ENCODE data around the gene MRPS11. TPM values are rescaled to one million over a fixed set of nuclear protein-coding genes. Genes with fewer than 3 reads are reported as not detected.

MRPS11 gene
- total and polyA plus RNA-seq, 2 experiments from 2014 or later, result 24.9 to 76.6 TPM

DNA sequence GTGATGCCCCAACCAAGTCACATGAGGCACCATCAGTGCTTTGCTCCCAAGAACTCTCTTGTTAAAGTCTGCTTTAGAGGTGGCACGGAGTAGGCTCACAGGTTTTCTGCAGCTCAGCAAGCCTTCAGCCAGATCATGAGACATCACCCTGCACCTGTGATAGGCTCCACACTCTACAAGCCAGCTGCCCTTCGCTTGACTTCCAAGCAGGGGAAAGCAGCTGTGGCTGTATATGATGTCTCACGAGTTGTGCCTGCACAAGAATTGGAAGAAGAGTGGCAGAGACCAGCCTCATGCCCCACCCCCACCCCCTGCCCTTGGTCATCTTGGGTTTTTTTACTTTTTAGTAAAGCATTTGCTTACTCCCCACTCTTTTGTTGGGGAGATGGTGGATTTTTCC is 22.5 kb downstream of the MRPS11 start:
- Histone ChIP-seq H3K9me3 (ENCODE audit: low read depth) (no peaks in the 10 kb centered on the region), H3K79me2 (ENCODE audit: insufficient read depth) (no peaks in the 10 kb centered on the region), H3K9me2 (ENCODE audit: insufficient read depth) (no peaks in the 10 kb centered on the region), H3K4me2 (ENCODE audit: unreplicated experiment) (no peak overlapping the region), H3K27ac (no peak overlapping the region), H3K4me3 (no peak overlapping the region), H3F3A (ENCODE audit: insufficient read depth) (no peaks in the 10 kb centered on the region), H2AFZ (no peak overlapping the region), H3K9ac (no peak overlapping the region), H3K4me1 (ENCODE audit: insufficient read depth) (peaks cover 16% of the 10 kb centered on the region), H3K27me3 (replicated peaks; ENCODE audit: insufficient read depth) (no peaks in the 10 kb centered on the region), H4K20me1 (ENCODE audit: insufficient read depth) (no peaks in the 10 kb centered on the region), H3K36me3 (ENCODE audit: low read depth) (no peaks in the 10 kb centered on the region)
- 69 to 75% methylated on average over 3 of the region's 3 CpGs for WGBS, 2 experiments (ENCODE audit: low coverage in 1 of 2, low lambda C conversion rate in 2 of 2, missing lambda C conversion rate in 2 of 2)
- TF ChIP-seq EZH2phosphoT487 (IDR thresholded peaks at IDR 0.05; ENCODE audit: insufficient read depth, low read depth) (no peak), EZH2 (IDR thresholded peaks at IDR 0.05; ENCODE audit: insufficient read depth, poor library complexity, severe bottlenecking) (no peak)
- DNase-seq, result no peak
- in situ Hi-C loops (cut with MboI), result no loop called here

- in situ Hi-C loops (cut with MboI), result no loop called here
- H3K4me1 ChIP-seq (ENCODE audit: insufficient read depth), result peaks cover 16% of the 10 kb centered on the region
- H3K4me2 ChIP-seq (ENCODE audit: unreplicated experiment), result no peak overlapping the region
- H3K79me2 ChIP-seq (ENCODE audit: insufficient read depth), result no peaks in the 10 kb centered on the region
- no peaks in the 10 kb centered on the region for H3F3A ChIP-seq (ENCODE audit: insufficient read depth)
- TF ChIP-seq EZH2 (IDR thresholded peaks at IDR 0.05; ENCODE audit: insufficient read depth, poor library complexity, severe bottlenecking) (no peak), EZH2phosphoT487 (IDR thresholded peaks at IDR 0.05; ENCODE audit: insufficient read depth, low read depth) (no peak)
- no peak overlapping the region for H3K27ac ChIP-seq
- H3K9ac ChIP-seq, result no peak overlapping the region
- H3K4me3 ChIP-seq, result no peak overlapping the region
- no peaks in the 10 kb centered on the region for H3K9me3 ChIP-seq (ENCODE audit: low read depth)
- no peaks in the 10 kb centered on the region for H3K9me2 ChIP-seq (ENCODE audit: insufficient read depth)
- no peak overlapping the region for H2AFZ ChIP-seq
- DNase-seq, result no peak
- no peaks in the 10 kb centered on the region for H3K36me3 ChIP-seq (ENCODE audit: low read depth)
- H4K20me1 ChIP-seq (ENCODE audit: insufficient read depth), result no peaks in the 10 kb centered on the region
- 66 to 71% methylated on average over 10 of the region's 10 CpGs for WGBS, 2 experiments (ENCODE audit: low coverage in 1 of 2, low lambda C conversion rate in 2 of 2, missing lambda C conversion rate in 2 of 2)
- no peaks in the 10 kb centered on the region for H3K27me3 ChIP-seq (replicated peaks; ENCODE audit: insufficient read depth)
Observed at GRCh38 chr15:88491158-88491557, 23.6 kb downstream of the MRPS11 start.

DNA sequence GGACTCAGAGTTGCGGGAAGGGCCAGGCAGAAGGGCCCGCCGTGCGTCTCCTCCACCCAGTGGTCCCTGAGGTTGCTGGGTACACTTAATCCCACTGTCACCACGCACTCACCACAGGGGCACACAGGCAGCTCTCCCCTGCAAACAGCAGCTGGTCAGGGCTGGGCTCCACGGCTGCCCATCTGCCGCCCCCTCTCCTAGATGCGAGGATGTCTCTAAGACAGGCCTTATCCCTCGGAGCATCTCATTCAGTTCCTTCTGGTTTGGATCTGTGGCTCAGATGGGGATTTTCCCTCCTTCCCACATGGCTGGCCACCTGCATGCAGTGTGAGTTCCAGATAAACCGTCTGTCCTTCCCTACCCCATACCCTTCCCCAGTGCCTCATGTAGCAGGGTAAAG is 26.3 kb downstream of the MRPS11 start:
- TF ChIP-seq EZH2phosphoT487 (IDR thresholded peaks at IDR 0.05; ENCODE audit: insufficient read depth, low read depth) (no peak), EZH2 (IDR thresholded peaks at IDR 0.05; ENCODE audit: insufficient read depth, poor library complexity, severe bottlenecking) (no peak)
- Histone ChIP-seq H3K9ac (no peak overlapping the region), H3K79me2 (ENCODE audit: insufficient read depth) (no peaks in the 10 kb centered on the region), H3K36me3 (ENCODE audit: low read depth) (no peaks in the 10 kb centered on the region), H3K4me2 (ENCODE audit: unreplicated experiment) (no peak overlapping the region), H3K4me3 (no peak overlapping the region), H3K27ac (no peak overlapping the region), H3K27me3 (replicated peaks; ENCODE audit: insufficient read depth) (no peaks in the 10 kb centered on the region), H3K9me2 (ENCODE audit: insufficient read depth) (no peaks in the 10 kb centered on the region), H3F3A (ENCODE audit: insufficient read depth) (no peaks in the 10 kb centered on the region), H3K9me3 (ENCODE audit: low read depth) (no peaks in the 10 kb centered on the region), H3K4me1 (ENCODE audit: insufficient read depth) (no peaks in the 10 kb centered on the region), H2AFZ (no peak overlapping the region), H4K20me1 (ENCODE audit: insufficient read depth) (no peaks in the 10 kb centered on the region)
- no peak for DNase-seq
- in situ Hi-C loops (cut with MboI), result no loop called here
- 83 to 84% methylated on average over 10 of the region's 10 CpGs for WGBS, 2 experiments (ENCODE audit: low coverage in 1 of 2, low lambda C conversion rate in 2 of 2, missing lambda C conversion rate in 2 of 2)

DNA sequence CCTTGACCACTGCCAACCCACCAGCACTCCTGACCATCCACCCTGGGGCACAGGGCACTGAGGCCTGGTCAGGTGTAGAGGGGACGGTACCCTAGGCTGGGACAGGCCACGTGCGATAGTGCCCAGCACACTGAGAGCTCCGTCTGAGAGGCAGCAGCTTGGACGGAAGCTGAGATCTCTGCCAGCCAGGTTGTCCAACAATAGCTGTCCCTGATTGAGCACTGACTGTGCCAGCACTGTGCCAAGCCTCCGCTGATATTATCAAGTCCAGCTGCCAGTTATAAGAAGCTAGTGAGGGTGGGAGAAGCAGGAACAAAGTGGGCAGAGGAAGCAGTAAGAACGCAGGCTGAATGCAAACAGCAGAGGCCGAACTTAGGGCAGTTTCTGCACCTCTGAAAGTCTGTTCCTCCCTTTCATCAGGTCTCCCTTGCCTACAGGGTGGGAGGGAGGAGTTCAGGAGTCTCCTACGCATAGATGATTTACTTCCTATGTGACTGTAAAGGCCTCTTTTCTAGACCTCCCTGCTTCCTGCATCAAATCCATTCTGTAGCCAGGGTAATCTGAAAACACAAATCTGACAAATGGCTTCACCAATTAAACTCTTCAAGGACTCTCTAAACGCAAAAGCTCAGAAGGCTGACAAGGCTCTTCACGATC is 29.7 kb downstream of the MRPS11 start:
- DNase-seq, result no peak
- no peaks in the 10 kb centered on the region for H3K27me3 ChIP-seq (replicated peaks; ENCODE audit: insufficient read depth)
- in situ Hi-C loops (cut with MboI), result no loop called here
- H3F3A ChIP-seq (ENCODE audit: insufficient read depth), result no peaks in the 10 kb centered on the region
- no peaks in the 10 kb centered on the region for H3K9me2 ChIP-seq (ENCODE audit: insufficient read depth)
- H3K27ac ChIP-seq, result no peak overlapping the region
- H3K4me2 ChIP-seq (ENCODE audit: unreplicated experiment), result no peak overlapping the region
- H3K9ac ChIP-seq, result no peak overlapping the region
- H4K20me1 ChIP-seq (ENCODE audit: insufficient read depth), result no peaks in the 10 kb centered on the region
- no peak overlapping the region for H2AFZ ChIP-seq
- WGBS, 2 experiments (ENCODE audit: low coverage in 1 of 2, low lambda C conversion rate in 2 of 2, missing lambda C conversion rate in 2 of 2), result 91 to 92% methylated on average over 11 of the region's 11 CpGs
- TF ChIP-seq EZH2phosphoT487 (IDR thresholded peaks at IDR 0.05; ENCODE audit: insufficient read depth, low read depth) (no peak), EZH2 (IDR thresholded peaks at IDR 0.05; ENCODE audit: insufficient read depth, poor library complexity, severe bottlenecking) (no peak)
- H3K4me3 ChIP-seq, result no peak overlapping the region
- no peaks in the 10 kb centered on the region for H3K4me1 ChIP-seq (ENCODE audit: insufficient read depth)
- no peaks in the 10 kb centered on the region for H3K36me3 ChIP-seq (ENCODE audit: low read depth)
- H3K9me3 ChIP-seq (ENCODE audit: low read depth), result no peaks in the 10 kb centered on the region
- no peaks in the 10 kb centered on the region for H3K79me2 ChIP-seq (ENCODE audit: insufficient read depth)
